IMR-90 (cell line): ENCODE results near the gene ADAMTS17.

Experiments used
- CEBPB ChIP-seq: IDR thresholded peaks from 2 replicates; pipeline ENCODE4 v1.6.1; 2012; ENCODE audit warnings: low read depth, low read length, improper control_type of control experiment
- CTCF ChIP-seq: conservative IDR thresholded peaks from 2 replicates; pipeline ENCODE4 v1.5.1; 2012; ENCODE audit warnings: mild to moderate bottlenecking, low read depth, low read length, improper control_type of control experiment
- ELK1 ChIP-seq: fragments of 150-350 bp; IDR thresholded peaks from 2 replicates; pipeline ENCODE4 v1.6.1; 2016; ENCODE audit warnings: low read depth, mild to moderate bottlenecking, low read length, moderate library complexity, borderline replicate concordance
- FOS ChIP-seq: fragments of 150-350 bp; IDR thresholded peaks from 2 replicates; pipeline ENCODE4 v1.6.1; 2016; ENCODE audit warnings: low read depth, low read length
- MAFK ChIP-seq: IDR thresholded peaks from 2 replicates; pipeline ENCODE4 v1.6.1; 2012; ENCODE audit warnings: low read depth, low read length, improper control_type of control experiment
- MAZ ChIP-seq: IDR thresholded peaks from 2 replicates; pipeline ENCODE4 v1.6.1; 2012; ENCODE audit warnings: low read depth, mild to moderate bottlenecking, low read length, improper control_type of control experiment, moderate library complexity, borderline replicate concordance
- MXI1 ChIP-seq: IDR thresholded peaks from 2 replicates; pipeline ENCODE4 v1.6.1; 2012; ENCODE audit warnings: low read depth, mild to moderate bottlenecking, low read length, moderate library complexity, borderline replicate concordance
- NFE2L2 ChIP-seq: fragments of 150-350 bp; IDR thresholded peaks from 2 replicates; pipeline ENCODE4 v1.6.1; 2016; ENCODE audit warnings: low read depth, mild to moderate bottlenecking, low read length
- POLR2A ChIP-seq: IDR thresholded peaks from 2 replicates; pipeline ENCODE4 v1.6.1; 2012; ENCODE audit warnings: mild to moderate bottlenecking, low read depth, low read length
- RCOR1 ChIP-seq: IDR thresholded peaks from 2 replicates; pipeline ENCODE4 v1.6.1; 2012; ENCODE audit warnings: mild to moderate bottlenecking, low read length, improper control_type of control experiment; ENCODE audit not compliant: insufficient replicate concordance
- RFX5 ChIP-seq: IDR thresholded peaks from 2 replicates; pipeline ENCODE4 v1.8.0; 2012; ENCODE audit warnings: low read depth, mild to moderate bottlenecking, low read length, moderate library complexity
- SMC3 ChIP-seq: fragments of 150-350 bp; IDR thresholded peaks from 2 replicates; pipeline ENCODE4 v1.6.1; 2016; ENCODE audit warnings: low read depth, mild to moderate bottlenecking, antibody characterized with exemption, low read length, moderate library complexity
- USF2 ChIP-seq: fragments of 150-350 bp; IDR thresholded peaks from 2 replicates; pipeline ENCODE4 v1.6.1; 2017; ENCODE audit warnings: mild to moderate bottlenecking, antibody characterized with exemption, low read length, low read depth

GRCh38 chr15:100150906-100151305 is 190.9 kb downstream of the ADAMTS17 start:
- TF ChIP-seq CTCF (no peak), MAFK (no peak), RCOR1 (no peak), POLR2A (no peak), CEBPB (no peak), USF2 (no peak), MXI1 (no peak), ELK1 (no peak), FOS (no peak), NFE2L2 (no peak), SMC3 (no peak), MAZ (no peak), RFX5 (no peak)
